NCI-H446 treated with DMSO at 0.1 percent for 48 hours (cell line): ENCODE data around the gene KDM8.

Experiments used
- DNase-seq: peaks from one replicate; lab custom pipeline; 2025; lab: John Stamatoyannopoulos, UW

KDM8 gene

DNA sequence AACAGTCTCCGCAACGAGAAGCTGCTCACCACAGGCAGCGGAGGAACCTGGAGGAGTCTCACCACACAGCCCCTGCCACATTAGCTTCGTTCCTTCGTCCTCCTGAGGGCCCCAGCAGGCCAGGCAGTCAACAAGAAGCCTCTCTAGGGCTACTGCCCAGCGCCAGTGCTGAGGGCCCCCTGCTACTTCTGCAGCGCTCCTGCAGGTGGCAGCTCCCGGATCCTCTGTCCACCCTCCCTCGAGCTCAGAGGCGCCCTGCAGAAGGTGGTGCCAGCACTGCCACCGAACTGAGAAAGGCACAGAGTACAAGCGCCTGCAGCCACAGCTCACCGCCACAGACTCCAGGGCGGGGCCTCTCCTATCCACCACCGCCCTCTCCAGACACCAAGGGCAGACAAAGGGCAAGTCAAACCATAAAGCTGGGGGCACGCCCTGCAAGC is 27.3 kb downstream of the KDM8 start:
- no peak for DNase-seq

DNA sequence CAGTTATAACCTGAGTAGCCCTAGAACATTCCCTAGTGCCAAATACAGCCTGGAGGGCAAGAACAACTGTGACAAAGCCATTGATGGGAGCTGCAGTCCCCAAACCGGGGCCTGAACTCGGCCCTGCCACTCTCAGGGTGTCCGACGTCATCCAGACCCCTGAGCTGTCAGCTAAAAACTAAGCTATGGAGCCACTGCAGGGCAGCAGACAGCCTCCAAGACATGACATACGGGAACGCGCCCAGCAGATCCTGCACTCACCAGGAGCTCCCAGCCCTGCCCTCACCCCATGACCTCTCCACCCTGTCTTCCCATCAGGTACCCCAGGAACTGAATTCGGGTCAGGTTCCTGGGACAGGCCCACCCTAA is 28.4 kb downstream of the KDM8 start:
- no peak for DNase-seq

- no peak for DNase-seq
These were observed 29.0 kb downstream of the KDM8 start for GRCh38 chr16:27232061-27232900.

- DNase-seq: no peak
These were observed 29.7 kb downstream of the KDM8 start for GRCh38 chr16:27232901-27233625.

- no peak for DNase-seq
These were observed 30.4 kb downstream of the KDM8 start for GRCh38 chr16:27233731-27234130.

DNA sequence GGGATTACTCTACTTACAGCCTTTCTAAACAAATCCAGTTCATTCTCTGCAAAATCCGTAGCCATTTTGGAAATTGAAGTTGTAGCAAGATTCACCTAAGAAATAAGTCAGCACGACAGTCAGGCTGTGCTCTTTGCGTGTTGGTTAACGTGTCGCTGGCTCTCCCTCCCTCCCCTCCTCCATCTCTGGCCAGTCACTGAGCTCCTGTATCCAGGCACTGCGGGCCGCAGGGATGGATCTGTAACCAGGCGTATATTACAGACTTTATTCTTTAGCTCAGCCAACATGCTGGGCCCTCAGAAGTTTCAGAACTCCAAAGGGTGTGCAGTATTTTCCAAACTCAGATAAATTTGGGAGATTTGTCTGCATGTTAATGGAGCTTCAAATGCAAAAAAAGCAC is 30.8 kb downstream of the KDM8 start:
- DNase-seq: no peak

- no peak for DNase-seq
These were observed 31.3 kb downstream of the KDM8 start for GRCh38 chr16:27234603-27235002.

DNA sequence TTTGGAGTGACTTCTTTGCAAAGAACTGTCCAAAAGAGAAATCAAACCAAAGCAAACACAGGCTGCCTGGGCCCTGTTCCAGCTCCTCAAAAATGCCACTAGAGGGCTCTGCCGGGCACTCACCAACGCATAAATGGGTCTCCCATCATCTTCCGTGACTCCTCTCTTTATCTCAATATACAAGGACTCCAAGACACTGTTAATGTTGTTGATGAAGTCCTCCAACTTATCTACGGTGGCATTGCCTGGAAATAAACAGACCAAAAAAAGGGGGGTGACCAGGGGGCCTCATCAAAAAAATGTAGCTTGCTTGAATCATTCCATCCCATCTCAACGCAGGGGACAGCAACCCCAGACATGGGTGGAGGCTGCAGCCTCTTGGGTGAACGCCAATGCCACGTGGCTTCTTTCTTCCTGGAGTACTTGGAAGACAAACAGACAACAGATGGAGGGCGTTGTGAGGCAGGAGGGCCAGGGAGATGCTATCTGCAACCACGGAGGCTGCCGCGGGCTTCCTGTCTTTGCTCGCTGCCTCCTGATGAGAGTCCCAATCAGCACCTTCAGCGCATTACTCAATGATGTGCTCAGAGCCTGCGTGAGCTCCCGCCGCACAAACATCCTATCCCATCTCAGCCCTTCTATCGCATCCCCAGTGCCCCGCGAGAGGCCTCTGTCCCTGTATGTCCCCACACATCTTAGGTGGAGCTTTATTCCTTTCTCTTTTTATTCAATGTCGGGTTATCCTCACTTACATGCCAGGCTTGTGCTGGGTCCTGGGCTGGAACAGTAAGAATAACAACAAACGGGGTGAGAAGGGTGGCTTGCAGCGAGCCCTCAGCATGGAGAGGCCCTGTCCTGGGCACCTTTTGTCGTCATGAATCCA is 32.0 kb downstream of the KDM8 start:
- peak; percentile 78 for DNase-seq

GRCh38 chr16:27235938-27236245 is 32.6 kb downstream of the KDM8 start:
- DNase-seq: no peak

- DNase-seq: no peak
These were observed 33.4 kb downstream of the KDM8 start for GRCh38 chr16:27236635-27237218.

DNA sequence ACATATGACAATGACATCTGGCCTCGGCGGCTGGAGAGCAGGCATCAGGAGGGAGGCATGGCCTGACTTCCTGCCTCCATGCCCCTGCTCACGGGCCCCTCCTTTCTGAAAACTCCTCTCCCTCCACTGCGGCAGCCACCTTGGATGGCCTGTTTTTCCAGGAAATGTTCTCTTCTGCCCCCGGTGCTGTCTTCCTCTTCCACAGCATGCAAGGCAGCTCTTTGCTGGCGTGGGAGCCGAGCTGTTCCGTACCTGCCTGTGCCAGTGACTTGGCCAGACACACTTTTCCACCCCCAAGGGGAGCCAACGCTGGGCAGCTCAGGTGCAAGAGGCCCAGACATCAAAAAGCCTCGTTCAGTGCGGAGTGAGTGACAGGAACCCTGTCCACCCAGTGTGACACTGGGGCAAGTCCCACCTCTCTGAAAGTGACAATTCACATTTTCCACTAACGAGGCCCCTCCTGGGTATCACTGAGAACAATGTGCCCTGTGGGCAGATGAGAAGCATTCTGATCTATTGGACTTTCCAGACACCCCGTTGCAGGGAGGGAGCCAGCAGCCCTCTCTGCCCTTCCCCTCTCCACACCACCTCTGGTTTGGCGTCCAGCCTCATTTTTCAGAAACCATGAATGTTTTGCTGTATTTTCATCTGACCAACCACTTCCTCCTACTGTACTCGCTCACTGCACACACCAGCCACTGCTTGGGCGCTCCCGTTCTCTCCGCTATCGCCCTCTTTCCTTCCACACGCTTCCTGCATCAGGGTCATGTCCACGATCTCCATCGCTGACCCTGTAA is 34.1 kb downstream of the KDM8 start:
- no peak for DNase-seq

GRCh38 chr16:27238016-27238587 is 34.8 kb downstream of the KDM8 start:
- no peak for DNase-seq

DNA sequence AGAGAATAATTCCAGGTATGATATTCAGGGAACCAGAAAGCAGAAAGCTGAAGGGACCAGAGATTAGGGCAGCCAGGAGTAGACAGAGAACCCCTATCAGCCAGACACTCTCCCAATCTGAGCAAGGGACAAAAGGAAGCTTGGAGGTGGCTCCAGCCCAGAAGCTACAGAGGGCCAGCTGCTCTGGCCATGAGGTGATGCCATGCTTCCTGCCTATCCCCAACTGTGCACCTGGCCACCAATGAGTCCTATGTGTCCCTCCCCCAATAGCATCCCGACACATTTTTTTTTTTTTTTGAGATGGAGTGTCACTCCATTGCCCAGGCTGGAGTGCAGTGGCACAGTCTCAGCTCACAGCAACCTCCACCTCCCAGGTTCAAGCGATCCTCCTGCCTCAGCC is 35.3 kb downstream of the KDM8 start:
- no peak for DNase-seq

GRCh38 chr16:27239026-27239425 is 35.7 kb downstream of the KDM8 start:
- DNase-seq: no peak

GRCh38 chr16:27239906-27240655 is 36.8 kb downstream of the KDM8 start:
- no peak for DNase-seq

DNA sequence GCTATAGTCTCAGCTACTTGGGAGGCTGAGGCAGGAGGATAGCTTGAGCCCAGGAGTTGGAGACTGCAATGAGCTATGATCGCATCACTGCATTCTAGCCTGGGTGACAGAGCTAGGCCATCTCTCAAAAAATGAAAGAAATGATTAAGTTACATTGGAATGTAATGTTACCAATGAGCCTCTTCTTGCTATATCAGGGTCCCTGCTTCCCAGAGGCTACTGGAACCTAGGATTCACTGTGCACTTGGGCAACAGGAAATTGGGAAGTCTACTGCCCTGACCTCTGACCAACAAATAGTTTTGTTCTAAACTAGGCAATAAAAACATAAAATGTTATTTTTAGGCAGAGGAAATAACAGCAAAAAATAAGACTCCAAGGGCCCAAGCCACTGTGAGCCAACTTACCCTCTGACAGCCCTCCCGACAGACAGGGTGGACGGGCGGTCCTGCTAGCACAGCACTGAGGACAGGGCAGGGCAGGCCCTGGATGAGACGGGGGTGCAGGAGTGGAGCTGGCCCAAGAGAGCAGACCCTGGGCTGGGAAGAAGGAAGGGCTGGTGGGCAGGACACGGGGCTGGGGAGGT is 37.7 kb downstream of the KDM8 start:
- DNase-seq: no peak

GRCh38 chr16:27241658-27242057 is 38.3 kb downstream of the KDM8 start:
- no peak for DNase-seq

DNA sequence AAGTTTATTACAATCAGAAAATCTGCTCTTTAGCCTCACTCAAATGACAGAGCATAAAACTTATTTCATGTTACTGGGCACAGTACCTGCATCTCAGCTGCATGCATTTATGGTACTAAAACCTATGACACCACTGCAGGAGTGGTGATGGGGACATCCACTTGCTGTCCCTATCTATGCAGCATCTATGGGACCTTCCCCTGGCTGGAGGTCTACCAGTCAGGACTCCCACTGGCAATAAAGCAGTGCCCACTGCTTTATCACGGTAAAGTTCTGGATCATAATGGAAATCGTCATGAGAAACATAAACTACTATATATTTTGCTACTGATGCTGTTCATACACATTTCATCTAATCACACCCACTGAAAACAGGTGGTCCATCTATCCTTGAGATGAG is 39.1 kb downstream of the KDM8 start:
- DNase-seq: no peak

DNA sequence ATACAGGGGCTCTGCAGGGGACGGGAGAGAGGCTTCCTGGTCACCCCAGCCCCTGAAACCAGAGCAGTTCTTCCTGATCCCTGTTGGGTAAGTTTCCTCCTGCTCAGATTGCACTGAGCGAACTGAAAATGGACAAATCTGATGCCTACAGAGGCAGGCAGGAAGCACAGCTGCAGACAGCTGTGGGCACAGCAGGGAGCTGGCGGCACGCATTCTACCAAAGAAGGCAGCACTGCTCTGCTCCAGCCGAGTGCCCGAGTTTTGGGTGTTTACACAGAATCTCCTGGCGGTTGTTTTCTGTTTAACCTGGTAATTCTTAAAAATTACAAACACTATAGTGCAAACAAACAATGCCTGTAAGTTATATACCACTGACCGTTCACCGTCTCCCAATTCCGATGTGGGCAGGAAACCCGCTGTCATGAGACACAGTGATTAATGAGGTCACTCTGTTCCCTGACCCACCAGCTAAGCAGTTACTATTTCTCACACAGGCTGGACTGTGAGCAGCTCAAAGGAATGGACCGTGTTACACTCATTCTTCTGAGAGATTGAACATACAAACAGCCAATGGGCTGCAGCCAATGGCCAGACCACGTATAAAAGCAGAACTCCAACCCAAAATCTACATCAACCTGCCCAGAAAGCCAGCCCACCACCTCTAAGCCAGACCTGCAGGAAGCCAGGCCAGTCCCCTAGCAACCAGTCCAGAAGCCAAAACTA is 39.7 kb downstream of the KDM8 start:
- DNase-seq: no peak
